Right lobe of liver (tissue), 4 donors: Measurements from ENCODE around the gene ANO4.

Source experiments
- CTCF ChIP-seq, 4 donors: fragments of 200-600 bp in 3 of 4; fragments of 450-650 bp in 1 of 4; IDR thresholded peaks; one replicate each; pipeline versions ENCODE4 v1.5.1 to v1.8.0; 2016 to 2022; ENCODE audit warnings: antibody characterized with exemption in 4 of 4, mild to moderate bottlenecking in 2 of 4
- POLR2A ChIP-seq: fragments of 450-650 bp; IDR thresholded peaks from one replicate; pipeline ENCODE4 v1.6.1; 2017; ENCODE audit warnings: antibody characterized with exemption, mild to moderate bottlenecking
- donor health status: DM: no; HTN: no; CAD: no.
- donor health status: DM: no; HTN: no; CAD: no.
- donor health status: DM: no; HTN: yes; CAD: no.

GRCh38 chr12:101108130-101108529, 313.6 kb downstream of the ANO4 start:
- TF ChIP-seq CTCF (IDR thresholded peaks at IDR 0.05), result no peak
- no peak for TF ChIP-seq POLR2A
